ENCODE measurements around the gene CDH23. TPM values are rescaled to one million over a fixed set of nuclear protein-coding genes. Genes with fewer than 3 reads are reported as not detected.

CDH23 gene
- total RNA-seq, 1 donor from 2014 or later = not detected

DNA sequence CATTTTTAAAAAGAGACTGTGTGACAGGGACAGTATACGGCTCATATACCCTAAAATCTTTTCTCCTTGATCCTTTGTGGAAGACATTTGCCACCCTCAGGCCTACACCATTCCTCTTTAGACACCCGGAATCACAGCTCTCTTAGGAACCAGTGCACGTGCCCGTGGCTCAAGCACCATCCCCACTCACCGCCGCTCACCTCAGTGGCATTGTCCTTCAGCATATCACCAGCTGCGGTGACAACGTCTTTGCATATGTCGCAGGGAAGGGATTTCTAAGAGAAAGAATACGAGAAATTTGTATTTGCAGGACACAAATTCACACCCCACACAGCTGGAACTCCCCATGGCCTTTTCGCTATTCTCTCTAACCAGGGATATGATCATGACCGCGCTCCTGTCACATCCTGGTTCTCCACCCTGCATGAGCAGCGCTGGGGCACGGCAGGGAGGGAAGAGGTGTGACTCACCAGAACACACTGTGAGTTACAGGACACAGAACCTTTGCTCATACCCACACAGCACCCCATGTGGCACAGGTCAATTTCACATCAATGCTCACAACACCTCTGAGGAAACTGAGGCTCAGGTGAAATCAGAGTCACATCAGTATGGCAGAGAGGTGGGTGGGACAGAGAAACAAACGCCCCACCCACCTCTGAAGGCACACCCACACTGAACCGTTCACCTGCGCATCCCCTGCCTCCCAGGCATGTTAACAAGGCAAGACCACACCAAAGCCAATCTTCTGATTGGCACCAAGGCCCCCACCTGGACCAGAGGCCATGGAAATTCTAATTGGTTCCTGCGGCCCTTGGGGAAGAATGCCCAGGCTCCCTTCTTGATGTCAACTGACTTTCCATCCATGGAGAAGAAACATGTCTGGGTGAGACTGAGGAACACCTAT is 435.2 kb downstream of the CDH23 start:
- Mint-ChIP-seq H3K4me1 (ENCODE audit: low read depth) (peaks cover 26% of the 10 kb centered on the region), H3K4me3 (ENCODE audit: unreplicated experiment) (no peak overlapping the region), H3K27ac (ENCODE audit: unreplicated experiment) (no peak overlapping the region), H3K36me3 (ENCODE audit: low read depth) (peaks cover 29% of the 10 kb centered on the region), H3K9me3 (ENCODE audit: low read depth) (no peaks in the 10 kb centered on the region), H3K27me3 (ENCODE audit: low read depth) (no peaks in the 10 kb centered on the region)
- TF ChIP-seq, protein P1, sequence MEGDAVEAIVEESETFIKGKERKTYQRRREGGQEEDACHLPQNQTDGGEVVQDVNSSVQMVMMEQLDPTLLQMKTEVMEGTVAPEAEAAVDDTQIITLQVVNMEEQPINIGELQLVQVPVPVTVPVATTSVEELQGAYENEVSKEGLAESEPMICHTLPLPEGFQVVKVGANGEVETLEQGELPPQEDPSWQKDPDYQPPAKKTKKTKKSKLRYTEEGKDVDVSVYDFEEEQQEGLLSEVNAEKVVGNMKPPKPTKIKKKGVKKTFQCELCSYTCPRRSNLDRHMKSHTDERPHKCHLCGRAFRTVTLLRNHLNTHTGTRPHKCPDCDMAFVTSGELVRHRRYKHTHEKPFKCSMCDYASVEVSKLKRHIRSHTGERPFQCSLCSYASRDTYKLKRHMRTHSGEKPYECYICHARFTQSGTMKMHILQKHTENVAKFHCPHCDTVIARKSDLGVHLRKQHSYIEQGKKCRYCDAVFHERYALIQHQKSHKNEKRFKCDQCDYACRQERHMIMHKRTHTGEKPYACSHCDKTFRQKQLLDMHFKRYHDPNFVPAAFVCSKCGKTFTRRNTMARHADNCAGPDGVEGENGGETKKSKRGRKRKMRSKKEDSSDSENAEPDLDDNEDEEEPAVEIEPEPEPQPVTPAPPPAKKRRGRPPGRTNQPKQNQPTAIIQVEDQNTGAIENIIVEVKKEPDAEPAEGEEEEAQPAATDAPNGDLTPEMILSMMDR (IDR thresholded peaks at IDR 0.05) = no peak
- no peak for DNase-seq (ENCODE audit: low spot score)

DNA sequence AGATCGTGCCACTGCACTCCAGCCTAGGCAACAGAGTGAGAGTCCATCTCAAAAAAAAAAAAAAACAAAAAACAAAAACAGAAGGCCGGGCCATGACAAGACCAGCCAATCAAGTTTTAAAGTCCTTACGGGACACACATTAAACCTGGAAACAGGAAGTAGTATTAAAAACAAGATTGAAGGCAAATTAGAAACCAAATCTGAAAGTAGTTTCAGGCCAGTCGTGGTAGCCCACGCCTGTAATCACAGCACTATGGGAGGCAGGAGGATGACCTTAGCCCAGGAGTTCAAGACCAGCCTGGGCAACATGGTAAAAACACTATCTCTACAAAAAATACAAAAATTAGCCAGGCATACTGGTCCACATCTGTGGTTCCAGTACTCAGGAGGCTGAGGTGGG is 436.2 kb downstream of the CDH23 start:
- DNase-seq (ENCODE audit: low spot score) = no peak
- Mint-ChIP-seq H3K27ac (ENCODE audit: unreplicated experiment) (no peak overlapping the region), H3K4me1 (ENCODE audit: low read depth) (peaks cover 37% of the 10 kb centered on the region), H3K9me3 (ENCODE audit: low read depth) (no peaks in the 10 kb centered on the region), H3K4me3 (ENCODE audit: unreplicated experiment) (no peak overlapping the region), H3K36me3 (ENCODE audit: low read depth) (peaks cover 25% of the 10 kb centered on the region), H3K27me3 (ENCODE audit: low read depth) (no peaks in the 10 kb centered on the region)
- TF ChIP-seq, protein P1 (IDR thresholded peaks at IDR 0.05) = no peak

DNA sequence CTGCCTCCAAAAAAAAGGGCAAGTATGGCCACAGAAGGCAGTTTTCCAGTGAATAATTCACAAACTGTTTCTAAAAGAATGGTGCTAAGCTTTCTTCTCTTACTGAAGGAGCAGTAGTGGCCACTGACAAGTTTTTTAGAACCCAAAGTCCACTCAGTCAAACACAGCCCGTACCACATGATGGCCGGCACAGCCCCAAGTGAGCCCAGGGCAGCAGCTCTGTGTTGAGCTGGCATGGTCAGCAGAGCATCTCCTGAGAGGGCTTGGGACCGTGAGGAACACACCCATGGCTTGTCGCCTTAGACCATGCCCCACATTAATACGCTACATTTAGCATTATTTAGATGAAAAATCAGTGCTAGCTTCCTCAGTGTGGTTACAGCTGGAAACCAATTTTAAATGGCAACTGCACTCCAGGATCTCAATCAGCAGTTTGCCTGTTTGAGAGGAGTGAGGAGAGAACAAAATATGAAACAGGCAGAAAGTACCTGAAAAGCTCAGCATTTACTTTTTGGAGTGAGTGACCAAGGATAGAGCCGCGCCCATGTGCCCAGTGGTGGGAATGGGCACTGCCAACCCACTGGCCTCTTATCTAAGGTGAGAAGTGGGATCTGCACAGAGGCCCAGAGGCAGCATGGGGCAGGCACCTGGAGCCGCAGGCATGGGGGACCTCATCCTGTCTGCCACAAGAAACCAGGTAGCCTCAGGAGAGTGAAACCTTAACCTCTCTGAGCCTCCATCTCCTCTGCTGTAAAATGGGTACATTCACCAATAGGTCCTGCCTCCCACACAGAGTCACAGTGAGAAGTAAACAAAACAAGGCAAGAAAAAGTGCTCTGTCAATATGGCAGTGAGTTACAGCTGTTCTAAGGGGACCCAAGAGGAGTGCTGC is 437.0 kb downstream of the CDH23 start:
- Mint-ChIP-seq H3K4me1 (ENCODE audit: low read depth) (peaks cover 44% of the 10 kb centered on the region), H3K27ac (ENCODE audit: unreplicated experiment) (no peak overlapping the region), H3K27me3 (ENCODE audit: low read depth) (no peaks in the 10 kb centered on the region), H3K9me3 (ENCODE audit: low read depth) (no peaks in the 10 kb centered on the region), H3K36me3 (ENCODE audit: low read depth) (peaks cover 22% of the 10 kb centered on the region), H3K4me3 (ENCODE audit: unreplicated experiment) (no peak overlapping the region)
- DNase-seq (ENCODE audit: low spot score) = no peak
- TF ChIP-seq, protein P1 (IDR thresholded peaks at IDR 0.05) = no peak

DNA sequence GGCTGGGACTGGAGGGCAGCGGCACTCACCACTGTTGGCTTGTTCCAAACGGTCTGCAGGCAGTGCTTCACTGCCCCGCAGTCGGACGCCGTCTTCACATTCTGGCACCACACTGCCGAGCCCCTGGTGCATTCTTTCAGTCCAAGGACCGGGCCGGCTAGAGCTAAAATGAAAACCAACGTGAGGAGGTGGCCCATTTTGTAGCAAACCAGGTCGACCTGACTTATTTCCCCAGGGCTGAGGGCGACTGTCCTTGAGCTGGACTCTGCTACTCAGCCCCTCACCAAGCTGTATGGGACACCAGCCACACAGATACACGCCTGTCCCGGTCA is 437.6 kb downstream of the CDH23 start:
- no peak for DNase-seq (ENCODE audit: low spot score)
- Mint-ChIP-seq H3K27ac (ENCODE audit: unreplicated experiment) (no peak overlapping the region), H3K4me1 (ENCODE audit: low read depth) (peaks cover 50% of the 10 kb centered on the region)

More for the DNA sequence above, 437.6 kb downstream of the CDH23 start:
- TF ChIP-seq, protein P1 (IDR thresholded peaks at IDR 0.05) = no peak
- no peak overlapping the region for H3K4me3 Mint-ChIP-seq (ENCODE audit: unreplicated experiment)
- H3K9me3 Mint-ChIP-seq (ENCODE audit: low read depth) = no peaks in the 10 kb centered on the region
- H3K27me3 Mint-ChIP-seq (ENCODE audit: low read depth) = no peaks in the 10 kb centered on the region
- peaks cover 18% of the 10 kb centered on the region for H3K36me3 Mint-ChIP-seq (ENCODE audit: low read depth)
